ENCODE results near the gene MACO1.
"Not testable (repeated sequence)": the region's sequence is repeated elsewhere in the genome, so short reads cannot be mapped to it uniquely, and the experiment has no call there.

MACO1 gene

GRCh38 chr1:25392841-25393240 is 37.9 kb upstream of the MACO1 start:
- H3K9me3 ChIP-seq (ENCODE audit: control insufficient read depth, low read length): no peaks in the 10 kb centered on the region
- no peaks in the 10 kb centered on the region for H3K27me3 ChIP-seq (ENCODE audit: control insufficient read depth, insufficient read depth, low read length)
- no peak overlapping the region for H3K9ac ChIP-seq
- H3K4me3 ChIP-seq (ENCODE audit: low read depth, low read length): no peak overlapping the region
- H3K79me2 ChIP-seq: no peaks in the 10 kb centered on the region
- H3K4me2 ChIP-seq (ENCODE audit: low read length): no peak overlapping the region
- H2AFZ ChIP-seq: no peak overlapping the region
- TF ChIP-seq CTCF (IDR thresholded peaks at IDR 0.05): no peak
- H3K4me1 ChIP-seq: no peaks in the 10 kb centered on the region
- no peaks in the 10 kb centered on the region for H3K36me3 ChIP-seq (ENCODE audit: control insufficient read depth, insufficient read depth, low read length)
- no peak overlapping the region for H3K27ac ChIP-seq

- H3K4me2 ChIP-seq (ENCODE audit: low read length); H3K4me3 ChIP-seq (ENCODE audit: low read depth, low read length); H3K36me3 ChIP-seq (ENCODE audit: control insufficient read depth, insufficient read depth, low read length); H3K27me3 ChIP-seq (ENCODE audit: control insufficient read depth, insufficient read depth, low read length); H3K9ac ChIP-seq; H3K27ac ChIP-seq; H3K9me3 ChIP-seq (ENCODE audit: control insufficient read depth, low read length); H2AFZ ChIP-seq; H3K79me2 ChIP-seq; H3K4me1 ChIP-seq: not testable (repeated sequence)
These were observed 33.1 kb upstream of the MACO1 start for GRCh38 chr1:25397549-25397948.

- not testable (repeated sequence) for H2AFZ ChIP-seq; H3K9me3 ChIP-seq (ENCODE audit: control insufficient read depth, low read length); H3K79me2 ChIP-seq; H3K9ac ChIP-seq; H3K4me2 ChIP-seq (ENCODE audit: low read length); H3K4me3 ChIP-seq (ENCODE audit: low read depth, low read length); H3K27me3 ChIP-seq (ENCODE audit: control insufficient read depth, insufficient read depth, low read length); H3K4me1 ChIP-seq; H3K27ac ChIP-seq; H3K36me3 ChIP-seq (ENCODE audit: control insufficient read depth, insufficient read depth, low read length)
These were observed 32.6 kb upstream of the MACO1 start for GRCh38 chr1:25398079-25398478.

GRCh38 chr1:25402947-25403803 is 27.5 kb upstream of the MACO1 start:
- H3K4me1 ChIP-seq; H2AFZ ChIP-seq; H3K9ac ChIP-seq; H3K27ac ChIP-seq; H3K79me2 ChIP-seq; H3K4me3 ChIP-seq (ENCODE audit: low read depth, low read length); H3K27me3 ChIP-seq (ENCODE audit: control insufficient read depth, insufficient read depth, low read length); H3K4me2 ChIP-seq (ENCODE audit: low read length); H3K9me3 ChIP-seq (ENCODE audit: control insufficient read depth, low read length); H3K36me3 ChIP-seq (ENCODE audit: control insufficient read depth, insufficient read depth, low read length): not testable (repeated sequence)
- TF ChIP-seq CTCF (IDR thresholded peaks at IDR 0.05): peak; percentile 12

GRCh38 chr1:25405731-25406305 is 24.9 kb upstream of the MACO1 start:
- not testable (repeated sequence) for H3K9ac ChIP-seq; H3K9me3 ChIP-seq (ENCODE audit: control insufficient read depth, low read length); H3K36me3 ChIP-seq (ENCODE audit: control insufficient read depth, insufficient read depth, low read length); H2AFZ ChIP-seq; H3K27ac ChIP-seq; H3K79me2 ChIP-seq; H3K27me3 ChIP-seq (ENCODE audit: control insufficient read depth, insufficient read depth, low read length); H3K4me3 ChIP-seq (ENCODE audit: low read depth, low read length); H3K4me2 ChIP-seq (ENCODE audit: low read length); H3K4me1 ChIP-seq

GRCh38 chr1:25409641-25410427 is 20.9 kb upstream of the MACO1 start:
- not testable (repeated sequence) for H3K36me3 ChIP-seq (ENCODE audit: control insufficient read depth, insufficient read depth, low read length); H3K9me3 ChIP-seq (ENCODE audit: control insufficient read depth, low read length); H3K27me3 ChIP-seq (ENCODE audit: control insufficient read depth, insufficient read depth, low read length); H3K4me1 ChIP-seq; H3K4me3 ChIP-seq (ENCODE audit: low read depth, low read length); H2AFZ ChIP-seq; H3K9ac ChIP-seq; H3K79me2 ChIP-seq; H3K4me2 ChIP-seq (ENCODE audit: low read length); H3K27ac ChIP-seq

- not testable (repeated sequence) for H3K9ac ChIP-seq; H3K9me3 ChIP-seq (ENCODE audit: control insufficient read depth, low read length); H3K27me3 ChIP-seq (ENCODE audit: control insufficient read depth, insufficient read depth, low read length); H3K27ac ChIP-seq; H3K4me1 ChIP-seq; H3K36me3 ChIP-seq (ENCODE audit: control insufficient read depth, insufficient read depth, low read length); H3K79me2 ChIP-seq; H2AFZ ChIP-seq; H3K4me2 ChIP-seq (ENCODE audit: low read length); H3K4me3 ChIP-seq (ENCODE audit: low read depth, low read length)
These were observed 17.6 kb upstream of the MACO1 start for GRCh38 chr1:25412872-25413623.

- H3K27me3 ChIP-seq (ENCODE audit: control insufficient read depth, insufficient read depth, low read length); H3K36me3 ChIP-seq (ENCODE audit: control insufficient read depth, insufficient read depth, low read length); H3K9ac ChIP-seq; H3K4me2 ChIP-seq (ENCODE audit: low read length); H2AFZ ChIP-seq; H3K9me3 ChIP-seq (ENCODE audit: control insufficient read depth, low read length); H3K4me1 ChIP-seq; H3K4me3 ChIP-seq (ENCODE audit: low read depth, low read length); H3K27ac ChIP-seq; H3K79me2 ChIP-seq: not testable (repeated sequence)
These were observed 16.5 kb upstream of the MACO1 start for GRCh38 chr1:25414157-25414556.

Measured in parathyroid adenoma (tissue), 2 donors.